Esophagus muscularis mucosa (tissue), 4 donors: Measurements from ENCODE around the gene KCNJ10. TPM values are rescaled to one million over a fixed set of nuclear protein-coding genes. Genes with fewer than 3 reads are reported as not detected.
A peak's percentile ranks its signal among the peaks of the same experiment; 100 is the strongest.
"Not testable (repeated sequence)": the region's sequence is repeated elsewhere in the genome, so short reads cannot be mapped to it uniquely, and the experiment has no call there.

Experiments used
- DNase-seq: peaks from one replicate; pipeline ENCODE4 v3.0.0-alpha.2; 2017; ENCODE audit errors: extremely low spot score
- H3K27ac ChIP-seq, 4 donors: fragments of 200-600 bp; sonication (generic); replicated peaks in 1 of 4; 1 replicate in 3 of 4; 2 replicates in 1 of 4; pipeline ENCODE4 v1.5.1; 2016 to 2019; ENCODE audit warnings: mild to moderate bottlenecking in 1 of 4
- H3K27me3 ChIP-seq, 4 donors: fragments of 200-600 bp; sonication (generic); one replicate each; pipeline versions ENCODE4 v1.5.1 to v1.6.0; 2016 to 2019
- H3K36me3 ChIP-seq, 4 donors: fragments of 200-600 bp; sonication (generic); one replicate each; pipeline ENCODE4 v1.5.1; 2016 to 2019
- H3K4me1 ChIP-seq, 4 donors: fragments of 200-600 bp; sonication (generic); one replicate each; pipeline ENCODE4 v1.5.1; 2016 to 2019
- H3K4me3 ChIP-seq, 4 donors: fragments of 200-600 bp; sonication (generic); 1 replicate in 2 of 4; 2 replicates in 2 of 4; pipeline ENCODE4 v1.5.1; 2016 to 2019; ENCODE audit warnings: mild to moderate bottlenecking in 4 of 4, moderate library complexity in 1 of 4
- H3K9me3 ChIP-seq, 4 donors: fragments of 200-600 bp; sonication (generic); 1 replicate in 3 of 4; 2 replicates in 1 of 4; pipeline ENCODE4 v1.5.1; 2016 to 2019
- EP300 ChIP-seq: sonication (generic); formaldehyde crosslinking; IDR thresholded peaks from one replicate; pipeline ENCODE4 v1.6.1; 2017; ENCODE audit warnings: antibody characterized with exemption
- POLR2A ChIP-seq: fragments of 450-650 bp; IDR thresholded peaks from one replicate; pipeline ENCODE4 v1.6.1; 2017; ENCODE audit warnings: antibody characterized with exemption, moderate library complexity, mild to moderate bottlenecking, low read depth
- POLR2AphosphoS5 ChIP-seq, 2 donors: sonication (generic); formaldehyde crosslinking; IDR thresholded peaks; one replicate each; pipeline ENCODE4 v1.6.1; 2017; ENCODE audit warnings: antibody characterized with exemption in 2 of 2
- WGBS: methylation state at CpG from one replicate; pipeline ENCODE4 v1.1.5; 2018; 5-methylcytosine and 5-hydroxymethylcytosine counted together
- intact Hi-C: fragments of 100-400 bp; cut with DNase I; formaldehyde crosslinking; loops from one replicate; pipeline ENCODE4 v1.15.1; 2023
- total RNA-seq, 4 donors: library from RNA; depleted of rRNA; stranded (reverse); fragments of >200 nt; gene quantifications; one replicate each; pipeline versions ENCODE4 v1.1.0 to v1.2.1, GENCODE V29; 2016
- TF ChIP-seq, protein P1 (sequence below), 3 experiments: fragments of 200-600 bp in 2 of 3; fragments of 450-650 bp in 1 of 3; sonication (generic) in 2 of 3; IDR thresholded peaks; one replicate each; pipeline ENCODE4 v1.5.1; 2017 to 2019; ENCODE audit warnings: antibody characterized with exemption in 3 of 3, mild to moderate bottlenecking in 2 of 3, moderate library complexity in 1 of 3

Gene KCNJ10
- total RNA-seq, 4 donors from 2014 or later: 0.06 TPM; not detected in 3

DNA sequence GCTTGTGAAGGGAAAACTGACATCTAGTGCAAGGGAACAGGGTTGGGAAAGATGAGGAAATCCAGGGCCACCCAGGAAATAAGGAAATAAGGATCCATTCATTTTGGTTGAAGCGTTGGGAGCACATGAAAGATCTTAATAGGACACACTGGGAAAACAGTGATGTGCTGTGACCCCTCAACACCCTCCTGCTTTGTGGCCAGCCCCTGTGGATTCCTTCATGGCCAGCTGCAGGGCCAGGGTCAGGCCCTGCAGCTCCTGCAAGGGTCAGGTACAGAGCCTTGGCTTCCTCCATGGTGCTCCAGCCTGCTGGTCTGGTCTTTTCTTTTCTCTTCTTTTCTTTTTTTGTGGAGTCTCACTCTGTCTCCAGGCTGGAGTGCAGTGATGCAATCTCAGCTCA is 19.3 kb downstream of the KCNJ10 start:
- intact Hi-C loops: no loop called here
- no peaks in the 10 kb centered on the region for H3K9me3 ChIP-seq

DNA sequence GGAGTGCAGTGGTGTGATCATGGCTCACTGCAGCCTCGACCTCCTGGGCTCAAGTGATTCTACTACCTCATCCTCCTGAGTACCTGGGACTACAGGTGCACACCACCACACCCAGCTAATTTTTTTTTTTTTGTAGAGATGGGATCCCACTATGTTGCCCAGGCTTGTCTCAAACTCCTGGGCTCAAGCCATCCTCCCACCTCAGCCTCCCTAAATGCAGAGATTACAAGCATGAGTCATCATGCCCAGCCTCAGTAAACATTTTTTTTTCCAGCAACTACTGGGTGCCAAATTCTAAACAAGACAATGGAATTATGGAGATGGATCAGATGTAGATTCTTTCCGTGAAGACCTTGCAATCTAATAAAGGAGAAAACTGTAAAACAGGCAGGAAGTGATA is 19.8 kb downstream of the KCNJ10 start:
- H3K9me3 ChIP-seq, intact Hi-C loops, H3K36me3 ChIP-seq, H3K27ac ChIP-seq, DNase-seq, H3K4me3 ChIP-seq: not testable (repeated sequence)
- peaks cover 0 to 22% (median 0%) of the 10 kb centered on the region in 4 donors for H3K27me3 ChIP-seq
- 67% methylated on average over 2 of the region's 2 CpGs for WGBS
- peaks cover 9 to 16% (median 14%) of the 10 kb centered on the region in 4 donors for H3K4me1 ChIP-seq

More for the DNA sequence above, 19.3 kb downstream of the KCNJ10 start:
- TF ChIP-seq POLR2AphosphoS5 (IDR thresholded peaks at IDR 0.05) (no peak), POLR2A (no peak), EP300 (no peak)
- TF ChIP-seq, protein P1, sequence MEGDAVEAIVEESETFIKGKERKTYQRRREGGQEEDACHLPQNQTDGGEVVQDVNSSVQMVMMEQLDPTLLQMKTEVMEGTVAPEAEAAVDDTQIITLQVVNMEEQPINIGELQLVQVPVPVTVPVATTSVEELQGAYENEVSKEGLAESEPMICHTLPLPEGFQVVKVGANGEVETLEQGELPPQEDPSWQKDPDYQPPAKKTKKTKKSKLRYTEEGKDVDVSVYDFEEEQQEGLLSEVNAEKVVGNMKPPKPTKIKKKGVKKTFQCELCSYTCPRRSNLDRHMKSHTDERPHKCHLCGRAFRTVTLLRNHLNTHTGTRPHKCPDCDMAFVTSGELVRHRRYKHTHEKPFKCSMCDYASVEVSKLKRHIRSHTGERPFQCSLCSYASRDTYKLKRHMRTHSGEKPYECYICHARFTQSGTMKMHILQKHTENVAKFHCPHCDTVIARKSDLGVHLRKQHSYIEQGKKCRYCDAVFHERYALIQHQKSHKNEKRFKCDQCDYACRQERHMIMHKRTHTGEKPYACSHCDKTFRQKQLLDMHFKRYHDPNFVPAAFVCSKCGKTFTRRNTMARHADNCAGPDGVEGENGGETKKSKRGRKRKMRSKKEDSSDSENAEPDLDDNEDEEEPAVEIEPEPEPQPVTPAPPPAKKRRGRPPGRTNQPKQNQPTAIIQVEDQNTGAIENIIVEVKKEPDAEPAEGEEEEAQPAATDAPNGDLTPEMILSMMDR (IDR thresholded peaks at IDR 0.05): no peak
- peaks cover 0 to 26% (median 0%) of the 10 kb centered on the region in 4 donors for H3K27me3 ChIP-seq
- 70% methylated on average over 1 of the region's 1 CpG for WGBS
- H3K4me1 ChIP-seq: peaks cover 9 to 16% (median 14%) of the 10 kb centered on the region in 4 donors
- H3K27ac ChIP-seq: no peak overlapping the region
- H3K4me3 ChIP-seq: no peak overlapping the region
- H3K36me3 ChIP-seq: no peaks in the 10 kb centered on the region
- DNase-seq: no peak

DNA sequence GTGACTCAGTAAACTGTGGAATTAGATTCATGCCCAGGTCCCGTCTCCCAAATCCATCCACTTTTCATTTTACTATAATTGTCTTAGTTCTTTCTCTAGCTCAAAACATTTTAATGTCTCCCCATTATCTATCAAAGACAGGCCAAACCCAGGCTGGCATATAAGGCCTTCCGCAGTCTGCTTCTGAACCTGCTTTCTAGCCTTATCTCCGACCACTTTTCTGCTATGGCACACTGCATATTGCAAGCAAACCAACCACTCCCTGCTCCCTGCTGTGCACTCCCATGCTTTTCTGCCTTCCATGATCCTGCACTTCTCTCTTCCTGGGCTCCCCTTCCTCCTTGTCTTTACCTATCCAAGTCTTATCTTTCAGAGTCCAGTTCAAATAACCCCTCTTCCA is 20.9 kb downstream of the KCNJ10 start:
- WGBS: 82% methylated on average over 3 of the region's 3 CpGs
- Histone ChIP-seq H3K9me3 (no peaks in the 10 kb centered on the region), H3K27ac (no peak overlapping the region), H3K27me3 (peaks cover 0 to 11% (median 0%) of the 10 kb centered on the region in 4 donors), H3K4me1 (peaks cover 9 to 16% (median 14%) of the 10 kb centered on the region in 4 donors), H3K4me3 (no peak overlapping the region), H3K36me3 (no peaks in the 10 kb centered on the region)
- DNase-seq: no peak
- TF ChIP-seq EP300 (no peak), POLR2A (no peak), POLR2AphosphoS5 (IDR thresholded peaks at IDR 0.05) (no peak)
- TF ChIP-seq, protein P1 (IDR thresholded peaks at IDR 0.05): no peak
- intact Hi-C loops: no loop called here

DNA sequence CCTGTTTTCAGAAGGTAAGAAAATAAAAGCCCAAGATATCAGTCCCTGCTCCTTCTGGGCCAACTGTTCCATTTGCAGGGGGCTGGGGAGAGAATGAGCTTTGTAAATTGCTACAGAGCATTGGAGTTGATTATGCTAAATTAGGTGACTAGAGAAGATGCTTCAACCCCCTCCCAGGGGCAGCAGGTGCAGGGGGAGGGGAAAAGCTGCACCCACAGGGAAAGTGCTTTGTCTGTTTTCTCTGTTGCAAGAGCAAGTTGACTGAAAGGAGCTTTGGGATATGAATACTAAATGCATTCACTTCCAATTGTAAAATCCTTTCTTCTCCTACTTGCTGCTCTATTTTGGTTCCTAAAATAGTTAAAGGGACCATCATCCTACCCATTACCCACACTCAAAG is 21.6 kb downstream of the KCNJ10 start:
- Histone ChIP-seq H3K4me3 (no peak overlapping the region), H3K27me3 (peaks cover 0 to 6% (median 0%) of the 10 kb centered on the region in 4 donors), H3K4me1 (peaks cover 9 to 16% (median 14%) of the 10 kb centered on the region in 4 donors), H3K9me3 (no peaks in the 10 kb centered on the region), H3K27ac (no peak overlapping the region), H3K36me3 (no peaks in the 10 kb centered on the region)
- intact Hi-C loops: no loop called here
- TF ChIP-seq POLR2A: no peak
- TF ChIP-seq, protein P1 (IDR thresholded peaks at IDR 0.05): no peak
- TF ChIP-seq EP300: no peak
- TF ChIP-seq POLR2AphosphoS5 (IDR thresholded peaks at IDR 0.05): no peak
- DNase-seq: no peak

DNA sequence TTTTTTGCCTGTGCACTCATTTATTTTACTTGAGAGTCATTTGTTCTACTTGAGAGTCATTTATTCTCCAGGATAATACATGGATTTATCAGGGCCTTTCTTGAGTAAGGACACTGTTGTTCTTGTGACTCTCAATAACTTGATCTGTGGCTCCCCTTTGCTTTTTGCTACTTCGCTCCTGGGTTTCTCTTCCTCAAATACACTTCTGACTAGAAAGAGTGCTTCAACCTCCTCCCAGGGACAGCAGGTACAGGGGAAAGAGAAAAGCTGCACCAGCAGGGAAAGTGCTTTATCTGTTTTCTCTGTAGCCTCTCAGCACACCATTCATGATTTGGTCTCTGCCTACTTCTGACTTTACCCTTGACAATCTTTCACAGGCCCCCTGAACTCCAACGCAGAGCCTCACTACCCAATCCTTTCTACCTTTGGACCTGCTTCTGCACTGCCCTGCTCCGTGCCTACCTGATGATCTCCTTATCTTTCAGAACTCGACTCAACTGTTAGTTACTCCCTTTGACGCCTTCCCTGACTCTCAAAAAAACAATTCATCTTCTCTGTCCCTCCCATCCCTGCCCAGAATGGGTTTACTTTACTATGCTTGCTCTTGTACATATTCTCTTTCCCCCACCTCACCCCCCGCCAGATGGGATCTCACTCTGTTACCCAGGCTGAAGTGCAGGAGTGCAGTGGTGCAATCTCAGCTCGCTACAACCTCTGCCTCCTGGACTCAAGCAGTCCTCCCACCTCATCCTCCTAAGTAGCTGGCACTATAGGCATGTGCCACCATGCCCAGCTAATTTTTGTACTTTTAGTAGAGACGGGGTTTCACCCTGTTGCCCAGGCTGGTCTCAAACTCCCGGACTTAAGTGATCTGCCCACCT is 22.6 kb downstream of the KCNJ10 start:
- no peak for TF ChIP-seq EP300
- no peak for TF ChIP-seq POLR2A
- TF ChIP-seq, protein P1 (IDR thresholded peaks at IDR 0.05): no peak
- no peak for TF ChIP-seq POLR2AphosphoS5 (IDR thresholded peaks at IDR 0.05)
- Histone ChIP-seq H3K27me3 (no peaks in the 10 kb centered on the region), H3K9me3 (no peaks in the 10 kb centered on the region), H3K36me3 (no peaks in the 10 kb centered on the region), H3K4me1 (peaks cover 9 to 16% (median 14%) of the 10 kb centered on the region in 4 donors), H3K4me3 (peak overlapping the region in 2 of 4 donors; percentile 6 to 8), H3K27ac (no peak overlapping the region)
- WGBS: 74% methylated on average over 9 of the region's 9 CpGs
- DNase-seq: no peak
- intact Hi-C loops: loop anchor here (2.0 kb wide), 1 partner anchor 35 kb away; no protein-coding TSS in a partner anchor
